Ishikawa (cell line): Measurements from ENCODE around the gene RANBP10.

Experiments
- CEBPB ChIP-seq: IDR thresholded peaks from 2 replicates; pipeline ENCODE4 v1.6.1; 2012
- EGR1 ChIP-seq: IDR thresholded peaks from 2 replicates; pipeline ENCODE4 v1.6.1; 2012
- NFIC ChIP-seq: IDR thresholded peaks from 2 replicates; pipeline ENCODE4 v1.6.1; 2012
- RAD21 ChIP-seq: IDR thresholded peaks from 2 replicates; pipeline ENCODE4 v1.6.1; 2012; ENCODE audit warnings: low read depth
- REST ChIP-seq: IDR thresholded peaks from 2 replicates; pipeline ENCODE4 v1.6.1; 2012; ENCODE audit warnings: low read depth, mild to moderate bottlenecking
- TAF1 ChIP-seq: IDR thresholded peaks from 2 replicates; pipeline ENCODE4 v1.6.1; 2012; ENCODE audit warnings: low read depth, mild to moderate bottlenecking
- TEAD4 ChIP-seq: IDR thresholded peaks from 2 replicates; pipeline ENCODE4 v1.6.1; 2012
- YY1 ChIP-seq: IDR thresholded peaks from 2 replicates; pipeline ENCODE4 v1.6.1; 2012; ENCODE audit warnings: low read depth
- ZBTB7A ChIP-seq: IDR thresholded peaks from 2 replicates; pipeline ENCODE4 v1.6.1; 2012; ENCODE audit warnings: low read depth

GRCh38 chr16:67762385-67762784, 44.0 kb downstream of the RANBP10 start:
- TF ChIP-seq YY1 (no peak), TAF1 (no peak), NFIC (no peak), ZBTB7A (no peak), REST (no peak), RAD21 (no peak), EGR1 (no peak), TEAD4 (no peak), CEBPB (no peak)
